ENCODE data around the gene SERAC1. TPM values are rescaled to one million over a fixed set of nuclear protein-coding genes. Genes with fewer than 3 reads are reported as not detected.

The SERAC1 gene
- total and polyA plus RNA-seq, 7 donors: 3.6 to 15.0 (median 9.6) TPM

DNA sequence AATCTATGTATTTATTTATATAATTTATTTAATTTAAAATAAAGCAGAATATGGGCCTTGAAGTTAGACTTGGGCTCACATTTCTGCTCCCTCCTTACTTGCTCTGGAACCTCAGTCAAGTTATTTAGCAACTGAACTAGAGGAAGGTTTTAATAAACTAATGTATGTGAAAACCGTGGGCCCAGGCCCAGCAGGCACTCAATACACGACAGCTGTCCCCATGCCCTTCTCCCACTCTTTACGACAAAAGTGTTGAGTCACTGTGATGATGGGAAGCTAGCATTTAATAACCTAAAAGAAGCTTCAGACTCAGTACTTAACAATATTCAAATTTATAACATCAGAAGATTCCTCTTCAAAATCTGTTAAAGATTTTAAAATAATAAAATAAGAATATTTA lies 46.7 kb downstream of the SERAC1 start:
- 72 to 73% methylated on average over 3 of the region's 3 CpGs for WGBS, 2 donors
- DNase-seq: no peak
- H3K36me3 ChIP-seq: peaks cover 0 to 58% (median 6%) of the 10 kb centered on the region in 4 donors
- H3K4me1 ChIP-seq: no peaks in the 10 kb centered on the region
- H3K27me3 ChIP-seq: no peaks in the 10 kb centered on the region
- no peaks in the 10 kb centered on the region for H3K9me3 ChIP-seq
- H3K4me3 ChIP-seq: no peak overlapping the region
- no peak overlapping the region for H3K27ac ChIP-seq
- TF ChIP-seq POLR2A (IDR thresholded peaks at IDR 0.05) (no peak), CTCF (IDR thresholded peaks at IDR 0.05) (no peak), EP300 (IDR thresholded peaks at IDR 0.05) (no peak), POLR2AphosphoS5 (IDR thresholded peaks at IDR 0.05) (no peak)
- intact Hi-C loops (cut with DNase I): no loop called here

DNA sequence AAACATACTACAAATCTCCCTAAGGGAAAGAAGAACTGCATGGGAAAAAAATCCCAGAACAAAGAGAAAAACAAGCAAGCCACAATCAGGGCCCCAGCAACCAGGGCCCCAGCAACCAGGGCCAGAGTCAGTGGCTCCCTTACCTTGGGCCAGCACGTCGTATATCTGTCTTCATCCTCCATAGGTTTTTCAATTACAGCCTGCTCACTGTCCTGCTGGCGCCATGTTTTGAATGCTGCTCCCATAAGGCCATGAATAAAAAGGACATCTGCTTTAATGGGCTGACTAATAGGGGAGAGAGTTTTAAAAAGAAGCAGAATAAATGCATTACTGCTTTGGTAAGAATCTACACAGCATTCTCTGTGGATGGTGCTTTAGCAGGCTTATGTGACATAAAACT lies 49.2 kb downstream of the SERAC1 start:
- H3K36me3 ChIP-seq: peaks cover 0 to 70% (median 11%) of the 10 kb centered on the region in 4 donors
- WGBS, 2 donors: 94 to 97% methylated on average over 3 of the region's 3 CpGs

GRCh38 chr6:158115508-158115907 lies 52.6 kb downstream of the SERAC1 start:
- no peak for DNase-seq
- 93 to 94% methylated on average over 6 of the region's 6 CpGs for WGBS, 2 donors
- TF ChIP-seq CTCF (IDR thresholded peaks at IDR 0.05) (no peak), POLR2A (IDR thresholded peaks at IDR 0.05) (no peak), POLR2AphosphoS5 (IDR thresholded peaks at IDR 0.05) (no peak), EP300 (IDR thresholded peaks at IDR 0.05) (no peak)
- no peak overlapping the region for H3K4me3 ChIP-seq
- H3K27ac ChIP-seq: no peak overlapping the region
- intact Hi-C loops (cut with DNase I): no loop called here
- no peaks in the 10 kb centered on the region for H3K27me3 ChIP-seq
- H3K9me3 ChIP-seq: no peaks in the 10 kb centered on the region
- H3K36me3 ChIP-seq: peaks cover 0 to 75% (median 14%) of the 10 kb centered on the region in 4 donors
- H3K4me1 ChIP-seq: no peaks in the 10 kb centered on the region

More for the DNA sequence above, 49.2 kb downstream of the SERAC1 start:
- H3K27me3 ChIP-seq: no peaks in the 10 kb centered on the region
- TF ChIP-seq POLR2AphosphoS5 (IDR thresholded peaks at IDR 0.05): no peak
- no peak for TF ChIP-seq CTCF (IDR thresholded peaks at IDR 0.05)
- TF ChIP-seq EP300 (IDR thresholded peaks at IDR 0.05): no peak
- no peak for TF ChIP-seq POLR2A (IDR thresholded peaks at IDR 0.05)
- intact Hi-C loops (cut with DNase I): no loop called here
- no peaks in the 10 kb centered on the region for H3K9me3 ChIP-seq
- H3K4me3 ChIP-seq: no peak overlapping the region
- no peak for DNase-seq
- H3K27ac ChIP-seq: no peak overlapping the region
- no peaks in the 10 kb centered on the region for H3K4me1 ChIP-seq

DNA sequence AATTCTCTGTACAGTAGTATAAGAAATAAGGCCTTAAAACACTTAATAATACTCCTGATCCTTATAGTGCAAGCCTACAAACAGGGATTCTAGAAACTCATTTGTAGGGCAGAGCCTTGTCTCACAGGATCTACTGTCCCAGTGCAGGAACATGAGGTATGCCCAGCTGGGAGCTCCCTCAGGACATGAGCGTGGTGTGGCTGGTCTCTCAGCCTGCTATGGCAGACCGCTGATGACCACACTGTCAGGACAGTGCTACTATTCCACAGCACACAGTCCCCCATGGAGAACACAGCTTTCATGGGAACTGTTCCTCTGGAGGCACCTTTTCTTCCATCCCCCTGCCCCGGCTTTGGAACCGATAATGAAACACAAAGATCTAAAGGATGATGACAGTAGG lies 53.0 kb downstream of the SERAC1 start:
- 94 to 99% methylated on average over 4 of the region's 4 CpGs for WGBS, 2 donors
- TF ChIP-seq EP300 (IDR thresholded peaks at IDR 0.05) (no peak), CTCF (IDR thresholded peaks at IDR 0.05) (no peak), POLR2A (IDR thresholded peaks at IDR 0.05) (no peak), POLR2AphosphoS5 (IDR thresholded peaks at IDR 0.05) (no peak)

DNA sequence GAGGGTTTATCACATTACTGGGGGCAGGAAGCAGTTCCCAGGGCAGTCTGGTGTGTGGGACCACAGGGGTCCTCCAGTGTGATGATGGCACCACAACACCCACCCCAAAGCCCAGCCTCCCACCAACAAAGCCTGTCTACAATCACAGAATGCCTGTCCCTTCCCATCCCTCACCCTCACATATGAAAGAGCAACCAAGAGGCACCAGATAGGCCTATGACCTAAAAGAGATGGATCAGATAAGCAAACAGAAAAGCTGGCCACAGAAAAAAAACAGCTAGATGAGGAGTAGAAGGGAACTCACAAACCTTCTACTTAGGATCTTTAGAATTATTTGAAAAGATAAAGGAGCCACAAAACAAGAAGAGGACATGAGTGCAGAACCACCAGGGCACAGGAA lies 54.3 kb downstream of the SERAC1 start:
- intact Hi-C loops (cut with DNase I): no loop called here
- H3K4me3 ChIP-seq: no peak overlapping the region
- no peak for DNase-seq
- H3K27me3 ChIP-seq: no peaks in the 10 kb centered on the region
- TF ChIP-seq POLR2AphosphoS5 (IDR thresholded peaks at IDR 0.05) (no peak), EP300 (IDR thresholded peaks at IDR 0.05) (no peak), CTCF (IDR thresholded peaks at IDR 0.05) (no peak), POLR2A (IDR thresholded peaks at IDR 0.05) (no peak)
- H3K36me3 ChIP-seq: peaks cover 0 to 79% (median 13%) of the 10 kb centered on the region in 4 donors
- no peaks in the 10 kb centered on the region for H3K4me1 ChIP-seq
- H3K27ac ChIP-seq: no peak overlapping the region
- no peaks in the 10 kb centered on the region for H3K9me3 ChIP-seq

More for the DNA sequence above, 53.0 kb downstream of the SERAC1 start:
- H3K36me3 ChIP-seq: peaks cover 0 to 75% (median 14%) of the 10 kb centered on the region in 4 donors
- no peaks in the 10 kb centered on the region for H3K4me1 ChIP-seq
- intact Hi-C loops (cut with DNase I): no loop called here
- H3K27ac ChIP-seq: no peak overlapping the region
- H3K27me3 ChIP-seq: no peaks in the 10 kb centered on the region
- H3K9me3 ChIP-seq: no peaks in the 10 kb centered on the region
- H3K4me3 ChIP-seq: no peak overlapping the region
- DNase-seq: no peak
